Measurements from ENCODE around the gene SEMA3C.

DNA sequence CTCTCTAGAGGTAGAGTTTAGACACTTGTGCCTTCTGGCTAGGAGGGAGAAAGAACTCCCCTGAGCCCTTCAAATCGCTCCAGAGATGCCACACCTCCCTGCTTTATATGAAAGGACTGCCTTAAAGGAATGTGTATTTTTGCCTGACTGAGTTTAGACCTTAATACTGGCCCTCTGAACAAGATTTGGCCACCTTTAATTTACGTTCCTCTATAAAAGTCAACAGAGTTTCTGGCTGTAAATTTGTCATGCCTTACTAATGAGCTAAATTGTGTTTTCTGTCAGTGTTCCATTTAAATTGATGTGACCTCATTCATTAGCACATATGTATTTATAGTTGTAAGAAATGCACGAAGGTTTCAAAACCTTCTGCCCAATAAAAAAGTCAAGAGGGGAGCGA is 48.0 kb downstream of the SEMA3C start:
- TF ChIP-seq, protein P1, sequence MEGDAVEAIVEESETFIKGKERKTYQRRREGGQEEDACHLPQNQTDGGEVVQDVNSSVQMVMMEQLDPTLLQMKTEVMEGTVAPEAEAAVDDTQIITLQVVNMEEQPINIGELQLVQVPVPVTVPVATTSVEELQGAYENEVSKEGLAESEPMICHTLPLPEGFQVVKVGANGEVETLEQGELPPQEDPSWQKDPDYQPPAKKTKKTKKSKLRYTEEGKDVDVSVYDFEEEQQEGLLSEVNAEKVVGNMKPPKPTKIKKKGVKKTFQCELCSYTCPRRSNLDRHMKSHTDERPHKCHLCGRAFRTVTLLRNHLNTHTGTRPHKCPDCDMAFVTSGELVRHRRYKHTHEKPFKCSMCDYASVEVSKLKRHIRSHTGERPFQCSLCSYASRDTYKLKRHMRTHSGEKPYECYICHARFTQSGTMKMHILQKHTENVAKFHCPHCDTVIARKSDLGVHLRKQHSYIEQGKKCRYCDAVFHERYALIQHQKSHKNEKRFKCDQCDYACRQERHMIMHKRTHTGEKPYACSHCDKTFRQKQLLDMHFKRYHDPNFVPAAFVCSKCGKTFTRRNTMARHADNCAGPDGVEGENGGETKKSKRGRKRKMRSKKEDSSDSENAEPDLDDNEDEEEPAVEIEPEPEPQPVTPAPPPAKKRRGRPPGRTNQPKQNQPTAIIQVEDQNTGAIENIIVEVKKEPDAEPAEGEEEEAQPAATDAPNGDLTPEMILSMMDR (IDR thresholded peaks at IDR 0.05; ENCODE audit: borderline replicate concordance, extremely low read depth, low read length, poor library complexity, severe bottlenecking): no peak
- no peak for TF ChIP-seq EZH2 (IDR thresholded peaks at IDR 0.05; ENCODE audit: borderline replicate concordance, low read depth, low read length, severe bottlenecking)
